ENCODE data around the gene GBA2.

GBA2 gene

DNA sequence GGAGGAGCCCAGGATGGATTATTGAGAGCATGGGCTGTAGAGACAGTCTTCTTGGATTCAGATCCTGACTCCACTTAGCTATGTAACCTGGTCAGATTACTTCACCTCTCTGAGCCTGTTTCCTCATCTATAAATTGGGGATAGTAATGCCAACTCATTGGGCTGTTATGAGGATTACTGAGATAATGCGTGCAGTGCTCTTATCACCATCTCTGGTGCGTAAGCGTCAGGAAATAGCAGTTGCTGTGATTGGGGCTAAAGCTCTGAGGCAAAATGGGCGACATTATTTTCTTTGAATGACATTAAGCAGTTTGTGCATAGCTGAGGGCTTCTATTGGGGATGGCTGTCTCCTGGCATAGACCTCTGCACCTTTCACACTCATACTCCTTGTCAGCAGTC lies 6.0 kb upstream of the GBA2 start:
- ChIA-PET CTCF (no interaction called here), POLR2A (interaction anchor here (1.4 kb wide), 1 partner anchor 94 kb away, joined by 3 read pairs; no protein-coding TSS in a partner anchor)
- DNase-seq (ENCODE audit: extremely low spot score): no peak
- TF ChIP-seq SUZ12 (IDR thresholded peaks at IDR 0.05) (no peak), L3MBTL2 (conservative IDR thresholded peaks at IDR 0.05) (no peak), CTBP1 (IDR thresholded peaks at IDR 0.05; ENCODE audit: borderline replicate concordance) (no peak), BHLHE40 (IDR thresholded peaks at IDR 0.05; ENCODE audit: borderline replicate concordance) (no peak), LEF1 (IDR thresholded peaks at IDR 0.05; ENCODE audit: borderline replicate concordance) (no peak), FOXK2 (IDR thresholded peaks at IDR 0.05) (no peak), FOXM1 (IDR thresholded peaks at IDR 0.05; ENCODE audit: borderline replicate concordance) (no peak), SP1 (IDR thresholded peaks at IDR 0.05) (no peak), TARDBP (IDR thresholded peaks at IDR 0.05) (no peak), NFRKB (IDR thresholded peaks at IDR 0.05) (no peak), ELF4 (IDR thresholded peaks at IDR 0.05) (no peak), HDGF (IDR thresholded peaks at IDR 0.05; ENCODE audit: borderline replicate concordance) (no peak), ARNT (IDR thresholded peaks at IDR 0.05) (no peak)
- TF ChIP-seq, protein P1, sequence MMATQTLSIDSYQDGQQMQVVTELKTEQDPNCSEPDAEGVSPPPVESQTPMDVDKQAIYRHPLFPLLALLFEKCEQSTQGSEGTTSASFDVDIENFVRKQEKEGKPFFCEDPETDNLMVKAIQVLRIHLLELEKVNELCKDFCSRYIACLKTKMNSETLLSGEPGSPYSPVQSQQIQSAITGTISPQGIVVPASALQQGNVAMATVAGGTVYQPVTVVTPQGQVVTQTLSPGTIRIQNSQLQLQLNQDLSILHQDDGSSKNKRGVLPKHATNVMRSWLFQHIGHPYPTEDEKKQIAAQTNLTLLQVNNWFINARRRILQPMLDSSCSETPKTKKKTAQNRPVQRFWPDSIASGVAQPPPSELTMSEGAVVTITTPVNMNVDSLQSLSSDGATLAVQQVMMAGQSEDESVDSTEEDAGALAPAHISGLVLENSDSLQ (IDR thresholded peaks at IDR 0.05): no peak

DNA sequence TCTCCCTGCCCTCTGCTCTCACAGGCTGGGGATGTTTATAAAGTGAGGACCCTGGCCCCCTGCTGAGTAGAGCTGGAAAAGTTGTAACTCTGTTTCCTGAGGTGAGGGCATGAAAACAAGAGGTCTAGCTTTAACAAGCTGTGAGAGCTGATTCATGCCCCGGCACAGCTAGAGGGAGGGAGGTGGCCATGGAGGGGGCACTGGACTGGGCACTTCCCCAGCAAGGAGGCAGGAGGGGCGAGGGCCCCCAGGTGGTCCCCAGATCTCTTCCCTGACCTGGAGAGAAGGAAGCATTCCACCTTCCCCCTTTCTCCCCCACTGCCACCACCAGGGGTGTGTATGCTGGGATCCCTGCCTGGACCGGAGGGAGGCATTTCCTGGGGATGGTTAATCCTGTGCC lies 5.2 kb upstream of the GBA2 start, which contains the start of gene MSMP:
TSS of gene MSMP (minus strand) at position 13 of the 400 bp plus-strand sequence. CDS start 147 bp downstream, outside the sequence.
- no peak for DNase-seq (ENCODE audit: extremely low spot score)
- ChIA-PET CTCF (no interaction called here), POLR2A (no interaction called here)
- TF ChIP-seq SP1 (IDR thresholded peaks at IDR 0.05) (no peak), ARNT (IDR thresholded peaks at IDR 0.05) (no peak), CTBP1 (IDR thresholded peaks at IDR 0.05; ENCODE audit: borderline replicate concordance) (no peak), FOXK2 (IDR thresholded peaks at IDR 0.05) (no peak), FOXM1 (IDR thresholded peaks at IDR 0.05; ENCODE audit: borderline replicate concordance) (no peak), TARDBP (IDR thresholded peaks at IDR 0.05) (no peak), FOXA1 (IDR thresholded peaks at IDR 0.05) (no peak), L3MBTL2 (conservative IDR thresholded peaks at IDR 0.05) (no peak)
- TF ChIP-seq, protein P1 (IDR thresholded peaks at IDR 0.05): no peak

DNA sequence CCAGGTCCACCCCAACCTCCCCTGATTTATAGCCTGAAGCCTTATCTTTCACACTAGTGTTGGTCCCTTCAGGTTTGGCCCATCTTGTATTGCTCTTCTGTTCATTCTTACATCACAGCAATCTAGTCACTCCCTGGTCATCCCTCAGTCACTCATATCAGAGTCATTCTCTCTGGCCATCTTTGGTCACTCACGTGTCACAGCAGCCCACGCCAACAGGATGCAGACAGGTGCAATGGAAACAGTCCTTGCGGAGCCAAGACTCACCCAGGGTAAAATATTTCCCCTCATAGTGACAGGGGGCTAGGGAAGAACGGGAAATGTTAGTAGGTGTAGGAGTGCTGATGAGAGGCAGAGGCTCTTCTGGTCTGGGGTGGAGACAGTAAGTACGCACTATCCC lies 4.4 kb upstream of the GBA2 start:
- CTCF ChIA-PET: no interaction called here

DNA sequence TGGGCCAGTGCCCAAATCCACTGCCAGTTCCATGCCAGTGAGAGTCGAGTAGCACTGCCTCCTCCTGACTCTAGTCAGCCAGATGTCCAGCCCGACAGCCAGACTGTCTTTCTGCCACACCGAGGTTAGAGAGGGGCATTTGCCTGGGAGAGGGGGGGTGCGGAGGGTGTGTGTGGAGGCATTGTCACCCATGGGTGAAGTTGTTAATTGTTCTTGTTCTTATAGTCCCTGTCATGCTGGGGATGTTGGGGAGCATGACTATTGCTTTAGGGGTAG lies 1.2 kb upstream of the GBA2 start:
- DNase-seq (ENCODE audit: extremely low spot score): no peak
- ChIA-PET CTCF (no interaction called here), POLR2A (interaction anchor here (1.4 to 3.0 kb wide), 2 partner anchors 13 to 62 kb away, joined by 4 to 15 read pairs; partner anchors contain the start of gene SPAG8)
- TF ChIP-seq FOXK2 (IDR thresholded peaks at IDR 0.05) (no peak), LEF1 (IDR thresholded peaks at IDR 0.05; ENCODE audit: borderline replicate concordance) (no peak), ARNT (IDR thresholded peaks at IDR 0.05) (no peak), FOXM1 (IDR thresholded peaks at IDR 0.05; ENCODE audit: borderline replicate concordance) (no peak), SUZ12 (IDR thresholded peaks at IDR 0.05) (no peak), CTBP1 (IDR thresholded peaks at IDR 0.05; ENCODE audit: borderline replicate concordance) (no peak), NFRKB (IDR thresholded peaks at IDR 0.05) (no peak), ELF4 (IDR thresholded peaks at IDR 0.05) (no peak), ZNF384 (IDR thresholded peaks at IDR 0.05) (no peak), FOXA1 (IDR thresholded peaks at IDR 0.05) (no peak), BHLHE40 (IDR thresholded peaks at IDR 0.05; ENCODE audit: borderline replicate concordance) (no peak), SP1 (IDR thresholded peaks at IDR 0.05) (no peak), L3MBTL2 (conservative IDR thresholded peaks at IDR 0.05) (no peak), TARDBP (IDR thresholded peaks at IDR 0.05) (no peak), HDGF (IDR thresholded peaks at IDR 0.05; ENCODE audit: borderline replicate concordance) (no peak)
- TF ChIP-seq, protein P1 (IDR thresholded peaks at IDR 0.05): no peak

More for the DNA sequence above, 4.4 kb upstream of the GBA2 start:
- POLR2A ChIA-PET: no interaction called here
- TF ChIP-seq SUZ12 (IDR thresholded peaks at IDR 0.05) (no peak), NFRKB (IDR thresholded peaks at IDR 0.05) (no peak), FOXK2 (IDR thresholded peaks at IDR 0.05) (no peak)
- TF ChIP-seq, protein P1 (IDR thresholded peaks at IDR 0.05): no peak
- DNase-seq (ENCODE audit: extremely low spot score): no peak

DNA sequence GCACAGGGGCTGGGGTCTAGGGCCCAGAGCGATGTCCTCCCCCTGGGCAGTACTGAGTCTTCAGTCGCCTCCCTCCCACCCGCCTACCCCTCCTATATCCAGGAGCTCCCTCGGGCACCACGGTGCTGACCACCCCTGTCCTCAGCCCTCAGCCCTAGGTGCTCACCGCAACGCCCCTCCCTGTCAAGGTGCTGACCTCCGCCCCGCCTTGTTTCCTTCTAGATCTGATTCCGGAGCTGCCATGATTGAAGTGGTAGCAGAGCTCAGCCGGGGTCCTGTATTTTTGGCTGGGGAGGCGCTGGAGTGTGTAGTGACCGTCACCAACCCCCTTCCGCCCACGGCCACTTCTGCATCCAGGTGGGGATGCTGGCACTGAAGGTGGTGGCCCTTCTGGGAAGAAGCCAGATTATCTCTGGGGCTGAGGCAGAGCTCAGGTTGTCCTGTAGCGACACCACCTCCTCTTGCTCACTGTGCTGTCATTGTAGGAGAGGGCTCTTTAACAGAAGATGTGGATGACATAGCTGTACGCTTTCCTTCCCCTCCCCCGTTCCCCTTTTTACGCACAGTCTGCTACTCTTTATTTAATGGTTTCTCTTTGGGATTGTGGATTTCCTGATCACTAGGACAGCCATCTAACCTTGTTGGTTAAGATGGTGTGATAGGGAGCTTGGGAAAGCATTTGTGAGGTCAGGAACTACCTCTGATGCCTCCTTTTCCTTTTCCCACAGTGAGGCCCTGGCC lies 657 bp upstream of the GBA2 start:
- peak; percentile 32 for DNase-seq (ENCODE audit: extremely low spot score)
- ChIA-PET CTCF (interaction anchor here (0.8 kb wide), 1 partner anchor 53 kb away, joined by 3 read pairs; no protein-coding TSS in a partner anchor), POLR2A (interaction anchor here (1.2 to 3.3 kb wide), 7 partner anchors 10 to 85 kb away, joined by 3 to 20 read pairs (median 5); partner anchors contain the start of genes ARHGEF39, CREB3, SPAG8 and TLN1)
- TF ChIP-seq BHLHE40 (IDR thresholded peaks at IDR 0.05; ENCODE audit: borderline replicate concordance) (no peak), TARDBP (IDR thresholded peaks at IDR 0.05) (no peak), SP1 (IDR thresholded peaks at IDR 0.05) (no peak), NFRKB (IDR thresholded peaks at IDR 0.05) (no peak), LEF1 (IDR thresholded peaks at IDR 0.05; ENCODE audit: borderline replicate concordance) (no peak), SUZ12 (IDR thresholded peaks at IDR 0.05) (no peak), ARNT (IDR thresholded peaks at IDR 0.05) (no peak), HDGF (IDR thresholded peaks at IDR 0.05; ENCODE audit: borderline replicate concordance) (no peak), ZNF384 (IDR thresholded peaks at IDR 0.05) (no peak), ELF4 (IDR thresholded peaks at IDR 0.05) (no peak)
- TF ChIP-seq, protein P1 (IDR thresholded peaks at IDR 0.05): no peak
